Sigmoid colon (tissue), 7 donors: ENCODE results near the gene FLG2. TPM values are rescaled to one million over a fixed set of nuclear protein-coding genes. Genes with fewer than 3 reads are reported as not detected.
A peak's percentile ranks its signal among the peaks of the same experiment; 100 is the strongest.

Experiments used
- DNase-seq: peaks from one replicate; pipeline ENCODE4 v3.0.0-alpha.2; 2019
- H3K27ac ChIP-seq, 4 donors: fragments of 200-600 bp; sonication (generic); one replicate each; pipeline ENCODE4 v1.5.1; 2016 to 2019; ENCODE audit warnings: mild to moderate bottlenecking in 1 of 4
- H3K27me3 ChIP-seq, 3 donors: fragments of 200-600 bp; sonication (generic); one replicate each; pipeline ENCODE4 v1.5.1; 2019; ENCODE audit warnings: mild to moderate bottlenecking in 1 of 3
- H3K36me3 ChIP-seq, 4 donors: fragments of 200-600 bp; sonication (generic); one replicate each; pipeline ENCODE4 v1.5.1; 2016 to 2019
- H3K4me1 ChIP-seq, 4 donors: fragments of 200-600 bp; sonication (generic); one replicate each; pipeline ENCODE4 v1.5.1; 2017 to 2019
- H3K4me3 ChIP-seq, 4 donors: fragments of 200-600 bp; sonication (generic); one replicate each; pipeline ENCODE4 v1.5.1; 2017 to 2019; ENCODE audit warnings: mild to moderate bottlenecking in 2 of 4, moderate library complexity in 1 of 4
- H3K9me3 ChIP-seq, 4 donors: fragments of 200-600 bp in 3 of 4; sonication (generic) in 3 of 4; one replicate each; pipeline versions ENCODE4 v1.5.1 to v1.6.1; 2013 to 2019
- CTCF ChIP-seq, 4 experiments: fragments of 450-650 bp in 3 of 4; fragments of 200-600 bp in 1 of 4; IDR thresholded peaks; one replicate each; pipeline ENCODE4 v1.5.1; 2016 to 2019; ENCODE audit warnings: antibody characterized with exemption in 4 of 4, mild to moderate bottlenecking in 3 of 4, moderate library complexity in 2 of 4
- EP300 ChIP-seq, 4 donors: sonication (generic); formaldehyde crosslinking; IDR thresholded peaks; one replicate each; pipeline ENCODE4 v1.6.1; 2017; ENCODE audit warnings: antibody characterized with exemption in 4 of 4
- POLR2A ChIP-seq, 2 donors: fragments of 450-650 bp; IDR thresholded peaks; one replicate each; pipeline ENCODE4 v1.6.1; 2016; ENCODE audit warnings: antibody characterized with exemption in 2 of 2, mild to moderate bottlenecking in 2 of 2, moderate library complexity in 2 of 2
- POLR2AphosphoS5 ChIP-seq, 4 donors: sonication (generic); formaldehyde crosslinking; IDR thresholded peaks; one replicate each; pipeline ENCODE4 v1.6.1; 2017; ENCODE audit warnings: antibody characterized with exemption in 4 of 4
- WGBS, 2 donors: extraction: QIAGEN DNeasy Blood & Tissue Kit; methylation state at CpG; one replicate each; pipeline ENCODE4 v1.1.7; 2013; 5-methylcytosine and 5-hydroxymethylcytosine counted together
- intact Hi-C: fragments of 100-400 bp; cut with DNase I; formaldehyde crosslinking; loops from one replicate; pipeline ENCODE4 v1.15.1; 2023
- polyA plus RNA-seq, 3 donors: library from polyadenylated mRNA; stranded (reverse); fragments of 200-250 nt; gene quantifications; one replicate each; pipeline ENCODE4 v1.2.3, GENCODE V29; 2013
- total RNA-seq, 4 donors: library from RNA; depleted of rRNA; stranded (reverse); fragments of >200 nt; gene quantifications; one replicate each; pipeline ENCODE4 v1.1.0, GENCODE V29; 2016
- donor health status: healthy with polysubstance abuse.
- donor health status: Bipolar disorder and iron deficiency.
- donor health status: healthy.

The FLG2 gene
- total and polyA plus RNA-seq, 7 donors = not detected

GRCh38 chr1:152348447-152348846 is 11.4 kb downstream of the FLG2 start:
- 40 to 55% methylated on average over 1 of the region's 1 CpG for WGBS, 2 donors
- Histone ChIP-seq H3K4me1 (no peaks in the 10 kb centered on the region), H3K27me3 (no peaks in the 10 kb centered on the region), H3K4me3 (no peak overlapping the region), H3K36me3 (no peaks in the 10 kb centered on the region), H3K9me3 (peaks cover 0 to 3% (median 0%) of the 10 kb centered on the region in 4 donors), H3K27ac (no peak overlapping the region)
- TF ChIP-seq POLR2AphosphoS5 (IDR thresholded peaks at IDR 0.05) = no peak
- no peak for TF ChIP-seq CTCF (IDR thresholded peaks at IDR 0.05)
- no peak for TF ChIP-seq POLR2A (IDR thresholded peaks at IDR 0.05)
- TF ChIP-seq EP300 (IDR thresholded peaks at IDR 0.05) = no peak
- DNase-seq = no peak
- intact Hi-C loops = loop anchor here (5.0 to 10.0 kb wide), 2 partner anchors 109 to 154 kb away; no protein-coding TSS in a partner anchor

GRCh38 chr1:152347116-152347728 is 12.6 kb downstream of the FLG2 start:
- WGBS, 2 donors = 4 to 22% methylated on average over 8 of the region's 8 CpGs
- H3K36me3 ChIP-seq = no peaks in the 10 kb centered on the region
- H3K4me3 ChIP-seq = no peak overlapping the region
- H3K9me3 ChIP-seq = no peaks in the 10 kb centered on the region
- no peaks in the 10 kb centered on the region for H3K27me3 ChIP-seq
- H3K4me1 ChIP-seq = no peaks in the 10 kb centered on the region
- intact Hi-C loops = loop anchor here (5.0 to 10.0 kb wide), 2 partner anchors 110 to 152 kb away; no protein-coding TSS in a partner anchor
- no peak for DNase-seq
- H3K27ac ChIP-seq = no peak overlapping the region
- TF ChIP-seq POLR2A (IDR thresholded peaks at IDR 0.05) (no peak), CTCF (IDR thresholded peaks at IDR 0.05) (peak; percentile 22 to 64 (median 48))

GRCh38 chr1:152344438-152344837 is 15.4 kb downstream of the FLG2 start:
- TF ChIP-seq EP300 (IDR thresholded peaks at IDR 0.05) = no peak
- no peak for TF ChIP-seq POLR2A (IDR thresholded peaks at IDR 0.05)
- TF ChIP-seq CTCF (IDR thresholded peaks at IDR 0.05) = no peak
- TF ChIP-seq POLR2AphosphoS5 (IDR thresholded peaks at IDR 0.05) = no peak
- DNase-seq = no peak
- H3K27ac ChIP-seq = no peak overlapping the region
- H3K4me3 ChIP-seq = no peak overlapping the region
- H3K4me1 ChIP-seq = no peaks in the 10 kb centered on the region
- no peaks in the 10 kb centered on the region for H3K9me3 ChIP-seq
- intact Hi-C loops = loop anchor here (10.0 kb wide), 1 partner anchor 150 kb away; no protein-coding TSS in a partner anchor
- no peaks in the 10 kb centered on the region for H3K36me3 ChIP-seq
- no peaks in the 10 kb centered on the region for H3K27me3 ChIP-seq

GRCh38 chr1:152343006-152343405 is 16.8 kb downstream of the FLG2 start:
- TF ChIP-seq POLR2AphosphoS5 (IDR thresholded peaks at IDR 0.05) (no peak), CTCF (IDR thresholded peaks at IDR 0.05) (no peak), POLR2A (IDR thresholded peaks at IDR 0.05) (no peak), EP300 (IDR thresholded peaks at IDR 0.05) (no peak)

GRCh38 chr1:152335399-152335798 is 24.4 kb downstream of the FLG2 start:
- intact Hi-C loops = no loop called here
- DNase-seq = no peak
- no peak for TF ChIP-seq POLR2A (IDR thresholded peaks at IDR 0.05)
- no peak for TF ChIP-seq POLR2AphosphoS5 (IDR thresholded peaks at IDR 0.05)
- TF ChIP-seq CTCF (IDR thresholded peaks at IDR 0.05) = no peak
- TF ChIP-seq EP300 (IDR thresholded peaks at IDR 0.05) = no peak
- Histone ChIP-seq H3K36me3 (no peaks in the 10 kb centered on the region), H3K4me1 (no peaks in the 10 kb centered on the region), H3K4me3 (no peak overlapping the region), H3K27ac (no peak overlapping the region), H3K27me3 (no peaks in the 10 kb centered on the region), H3K9me3 (no peaks in the 10 kb centered on the region)
- 53 to 76% methylated on average over 7 of the region's 7 CpGs for WGBS, 2 donors

More at GRCh38 chr1:152343006-152343405, 16.8 kb downstream of the FLG2 start:
- DNase-seq = no peak
- 66 to 85% methylated on average over 3 of the region's 3 CpGs for WGBS, 2 donors
- Histone ChIP-seq H3K27me3 (no peaks in the 10 kb centered on the region), H3K4me3 (no peak overlapping the region), H3K9me3 (no peaks in the 10 kb centered on the region), H3K27ac (no peak overlapping the region), H3K4me1 (no peaks in the 10 kb centered on the region), H3K36me3 (no peaks in the 10 kb centered on the region)
- intact Hi-C loops = loop anchor here (10.0 kb wide), 1 partner anchor 148 kb away; no protein-coding TSS in a partner anchor
